Measurements from ENCODE around the gene GALNT12.

DNA sequence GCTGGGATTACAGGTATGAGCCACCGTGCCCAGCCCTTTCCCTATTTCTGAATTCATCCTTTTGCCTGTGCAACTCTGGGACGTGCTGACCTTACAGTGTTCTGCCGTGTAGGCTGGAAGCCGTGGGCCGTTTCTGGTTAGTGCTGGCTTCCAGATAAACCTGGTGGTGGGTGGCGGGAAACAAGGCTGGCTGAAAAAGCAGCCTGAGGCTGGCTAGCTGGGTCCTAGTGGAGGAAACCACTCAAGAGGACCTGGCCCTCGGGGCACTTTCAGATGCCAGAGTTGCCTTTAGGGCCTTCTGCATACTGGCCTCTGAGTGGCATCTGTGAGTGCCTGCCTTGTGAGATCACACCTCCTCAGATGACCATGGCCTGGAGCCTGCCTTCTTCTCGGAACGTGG is 26.9 kb downstream of the GALNT12 start:
- TF ChIP-seq, protein P1, sequence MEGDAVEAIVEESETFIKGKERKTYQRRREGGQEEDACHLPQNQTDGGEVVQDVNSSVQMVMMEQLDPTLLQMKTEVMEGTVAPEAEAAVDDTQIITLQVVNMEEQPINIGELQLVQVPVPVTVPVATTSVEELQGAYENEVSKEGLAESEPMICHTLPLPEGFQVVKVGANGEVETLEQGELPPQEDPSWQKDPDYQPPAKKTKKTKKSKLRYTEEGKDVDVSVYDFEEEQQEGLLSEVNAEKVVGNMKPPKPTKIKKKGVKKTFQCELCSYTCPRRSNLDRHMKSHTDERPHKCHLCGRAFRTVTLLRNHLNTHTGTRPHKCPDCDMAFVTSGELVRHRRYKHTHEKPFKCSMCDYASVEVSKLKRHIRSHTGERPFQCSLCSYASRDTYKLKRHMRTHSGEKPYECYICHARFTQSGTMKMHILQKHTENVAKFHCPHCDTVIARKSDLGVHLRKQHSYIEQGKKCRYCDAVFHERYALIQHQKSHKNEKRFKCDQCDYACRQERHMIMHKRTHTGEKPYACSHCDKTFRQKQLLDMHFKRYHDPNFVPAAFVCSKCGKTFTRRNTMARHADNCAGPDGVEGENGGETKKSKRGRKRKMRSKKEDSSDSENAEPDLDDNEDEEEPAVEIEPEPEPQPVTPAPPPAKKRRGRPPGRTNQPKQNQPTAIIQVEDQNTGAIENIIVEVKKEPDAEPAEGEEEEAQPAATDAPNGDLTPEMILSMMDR (IDR thresholded peaks at IDR 0.05; ENCODE audit: insufficient read depth, low read depth, low read length), result no peak
- no peak for TF ChIP-seq EZH2 (IDR thresholded peaks at IDR 0.05; ENCODE audit: insufficient read depth, low read length)
